ACHN (cell line): ENCODE data around the gene ARHGEF12.

Experiments used
- DNase-seq: peaks from one replicate; pipeline ENCODE4 v3.0.0-alpha.2; 2015
- in situ Hi-C: cut with HindIII; loops from 2 replicates; pipeline ENCODE4 v1.10.0; 2017; ENCODE audit warnings: low sequenced_read_pairs, low pct_ligation_motif_present, low pct_unique_long_range_greater_than_20kb

ARHGEF12 gene

GRCh38 chr11:120448240-120448639 lies 112.0 kb downstream of the ARHGEF12 start:
- in situ Hi-C loops: no loop called here
- DNase-seq: no peak

DNA sequence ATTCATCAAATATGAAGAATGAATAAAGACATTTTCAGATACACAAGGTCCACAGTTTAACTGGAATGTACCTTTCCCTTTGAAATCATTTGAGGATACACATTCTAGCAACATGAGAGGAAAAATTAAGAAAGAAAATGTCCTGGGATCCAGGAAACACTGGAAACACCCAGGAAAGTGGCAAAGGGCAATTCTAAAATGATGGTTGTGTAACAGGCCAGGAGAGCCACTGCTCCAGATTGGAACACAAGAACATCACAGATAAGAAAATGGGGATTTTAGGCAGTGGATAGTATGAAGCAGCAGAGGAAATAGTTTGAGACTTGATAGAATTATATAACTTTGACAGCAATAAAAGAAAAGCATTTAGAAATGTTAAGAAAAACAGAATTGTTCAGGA lies 119.3 kb downstream of the ARHGEF12 start:
- in situ Hi-C loops: no loop called here
- no peak for DNase-seq

DNA sequence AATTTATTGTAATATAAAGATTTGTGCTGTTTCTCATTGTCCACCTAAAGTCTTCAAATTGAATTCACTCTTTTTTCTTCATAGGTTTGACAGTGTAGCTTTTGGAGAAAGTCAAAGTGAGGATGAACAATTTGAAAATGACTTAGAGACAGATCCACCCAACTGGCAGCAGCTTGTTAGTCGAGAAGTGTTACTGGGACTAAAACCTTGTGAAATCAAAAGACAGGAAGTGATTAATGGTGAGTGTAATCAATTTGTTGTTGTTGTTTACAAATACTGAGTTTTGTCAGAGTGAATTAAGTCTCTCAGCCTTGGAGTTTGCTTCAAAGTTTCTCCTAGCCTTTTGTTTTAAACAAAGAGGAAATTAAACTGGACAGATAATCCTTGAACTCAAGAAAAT lies 121.8 kb downstream of the ARHGEF12 start:
- DNase-seq: no peak
- in situ Hi-C loops: no loop called here

DNA sequence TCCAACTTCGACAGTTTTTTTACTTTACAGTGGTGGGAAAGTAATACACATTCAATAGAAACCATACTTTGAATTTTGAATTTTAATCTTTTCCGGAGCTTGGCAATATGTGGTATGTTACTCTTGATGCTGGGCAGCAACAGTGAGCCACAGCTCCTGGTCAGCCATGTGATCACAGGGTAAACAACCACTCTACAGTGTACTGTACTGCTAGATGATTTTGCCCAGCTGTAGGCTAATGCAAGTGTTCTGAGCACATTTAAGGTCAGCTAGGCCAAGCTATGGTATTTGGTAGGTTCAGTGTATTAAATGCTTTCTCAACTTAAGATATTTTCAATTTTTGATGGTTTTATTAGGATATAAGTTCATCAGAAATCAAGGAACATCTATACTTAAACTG lies 126.6 kb downstream of the ARHGEF12 start:
- DNase-seq: no peak
- in situ Hi-C loops: no loop called here

DNA sequence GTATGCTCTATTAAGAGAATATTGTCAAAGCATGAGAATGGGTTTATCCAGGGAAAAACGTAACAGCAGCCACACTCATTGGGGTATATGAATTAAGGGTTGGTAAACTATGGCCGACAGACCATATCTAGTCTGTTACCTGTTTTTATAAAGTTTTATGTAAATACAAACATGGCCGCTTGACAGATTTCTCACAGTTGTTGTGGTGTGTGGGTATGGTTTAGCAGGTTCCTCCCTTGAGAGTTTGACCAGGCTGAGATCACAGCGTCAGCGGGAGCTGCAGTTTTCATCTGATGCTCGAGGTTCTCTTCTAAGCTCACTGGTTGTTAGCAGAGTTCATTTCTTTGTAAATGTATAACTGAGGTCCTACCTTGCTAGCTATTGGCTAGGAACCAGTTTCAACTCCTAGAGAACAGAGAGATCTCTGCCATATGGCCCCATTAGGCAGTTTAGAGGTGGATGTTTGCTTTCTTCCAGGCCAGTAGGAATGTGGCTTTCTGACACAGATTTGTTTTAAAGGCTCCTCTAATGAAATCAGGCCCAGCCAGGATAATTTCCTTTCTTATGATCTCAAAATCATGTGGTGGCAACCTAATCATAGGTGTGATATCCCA lies 129.8 kb downstream of the ARHGEF12 start:
- in situ Hi-C loops: no loop called here
- DNase-seq: no peak

- DNase-seq: no peak
- in situ Hi-C loops: no loop called here
Observed at GRCh38 chr11:120467627-120468026, 131.4 kb downstream of the ARHGEF12 start.

GRCh38 chr11:120471131-120471530 lies 134.9 kb downstream of the ARHGEF12 start:
- DNase-seq: peak; percentile 4

GRCh38 chr11:120471994-120472393 lies 135.8 kb downstream of the ARHGEF12 start:
- in situ Hi-C loops: no loop called here
- no peak for DNase-seq

More at GRCh38 chr11:120471131-120471530, 134.9 kb downstream of the ARHGEF12 start:
- in situ Hi-C loops: no loop called here

DNA sequence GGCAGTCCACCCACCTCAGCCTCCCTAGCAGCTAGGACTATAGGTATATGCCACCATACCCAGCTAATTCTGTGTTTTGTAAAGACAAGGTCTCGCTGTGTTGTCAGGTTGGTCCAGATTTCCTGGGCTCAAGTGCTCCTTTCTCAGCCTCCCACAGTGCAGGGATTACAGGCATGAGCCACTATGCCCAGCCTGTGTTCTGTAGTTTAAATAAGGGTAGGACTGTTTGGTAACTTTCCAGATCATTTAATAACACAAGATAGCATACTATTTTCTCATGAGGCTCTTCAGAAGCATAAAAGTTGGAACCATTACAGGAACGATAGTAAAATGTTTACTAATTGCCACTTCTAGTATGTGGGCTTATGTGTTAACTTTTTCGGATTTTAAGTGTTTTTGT lies 137.3 kb downstream of the ARHGEF12 start:
- DNase-seq: no peak
- in situ Hi-C loops: no loop called here

DNA sequence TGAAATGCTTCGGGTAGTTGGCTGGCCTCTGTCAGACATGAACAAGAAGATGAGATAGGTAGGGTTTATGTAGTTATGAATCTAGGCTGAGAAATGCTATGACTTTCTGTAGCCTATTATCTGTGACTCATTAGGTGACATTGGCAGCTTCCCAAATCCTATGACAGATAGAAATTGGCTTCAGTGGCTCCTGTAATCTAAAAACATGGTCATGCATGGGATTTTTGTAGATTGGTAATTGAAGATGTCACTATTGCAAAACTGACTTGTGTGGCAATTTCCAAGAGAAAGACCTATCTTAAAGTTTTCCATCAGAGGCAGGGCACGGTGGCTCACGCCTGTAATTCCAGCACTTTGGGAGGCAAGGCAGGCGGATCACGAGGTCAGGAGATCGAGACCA lies 145.9 kb downstream of the ARHGEF12 start:
- in situ Hi-C loops: no loop called here
- DNase-seq: no peak

DNA sequence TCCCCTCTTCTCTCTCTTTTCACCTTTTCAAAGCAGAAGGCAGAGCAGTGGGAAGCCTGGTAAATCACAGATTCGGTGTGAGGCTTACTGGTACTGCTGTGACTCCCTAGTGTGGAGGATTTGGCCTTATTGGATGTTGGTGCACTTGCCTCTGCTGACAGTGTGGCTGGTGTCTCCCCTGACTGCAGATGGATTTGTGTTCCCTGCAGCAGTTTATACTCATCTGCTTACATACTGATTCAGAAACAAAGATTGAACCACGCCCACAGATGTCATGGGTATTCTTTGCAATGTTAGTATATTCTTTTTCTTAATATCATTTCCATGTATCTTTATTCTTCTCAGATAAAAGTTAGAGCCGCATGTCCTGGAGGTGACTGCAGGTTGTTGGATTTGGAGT lies 148.5 kb downstream of the ARHGEF12 start:
- no peak for DNase-seq
- in situ Hi-C loops: no loop called here

- no peak for DNase-seq
- in situ Hi-C loops: no loop called here
Observed at GRCh38 chr11:120486138-120486537, 149.9 kb downstream of the ARHGEF12 start.

DNA sequence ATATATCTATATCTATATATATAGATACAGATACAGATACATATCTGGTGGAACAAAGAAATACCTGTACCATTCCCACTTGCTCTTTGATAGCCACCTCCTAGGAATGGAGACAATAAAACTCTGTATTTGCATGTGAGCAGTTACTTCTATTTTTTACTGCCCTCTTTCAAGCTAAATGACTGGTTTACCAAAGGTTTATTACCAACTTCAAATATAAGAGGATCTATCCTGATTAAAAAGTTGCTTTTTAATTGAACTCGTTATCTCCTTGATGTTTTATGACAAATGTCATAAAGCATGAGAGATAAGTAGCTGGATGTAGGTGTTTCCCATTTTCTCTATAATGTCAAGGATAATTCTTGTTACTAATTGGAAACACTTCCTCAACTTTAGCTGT lies 153.6 kb downstream of the ARHGEF12 start:
- no peak for DNase-seq
- in situ Hi-C loops: no loop called here

GRCh38 chr11:120492486-120492885 lies 156.3 kb downstream of the ARHGEF12 start:
- DNase-seq: no peak
- in situ Hi-C loops: no loop called here

DNA sequence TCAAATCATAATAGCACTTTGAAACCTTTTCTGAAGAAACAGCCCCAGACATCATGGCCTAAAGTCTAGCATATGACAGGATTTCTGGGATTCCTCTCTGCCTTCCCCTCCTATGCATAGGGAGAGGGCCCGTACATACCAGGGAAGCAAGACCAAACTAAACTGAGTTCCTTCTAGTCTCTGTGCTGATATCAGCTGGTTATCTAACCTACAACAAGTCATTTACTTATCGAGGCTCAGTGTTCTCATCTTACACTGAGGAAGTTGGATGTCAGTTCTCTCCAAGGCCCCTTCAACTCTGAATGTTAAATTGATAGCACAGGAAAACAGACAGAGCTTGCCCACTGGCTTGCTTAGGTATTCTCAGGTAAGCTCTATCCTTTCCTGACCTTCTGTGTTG lies 158.4 kb downstream of the ARHGEF12 start:
- in situ Hi-C loops: no loop called here
- no peak for DNase-seq

DNA sequence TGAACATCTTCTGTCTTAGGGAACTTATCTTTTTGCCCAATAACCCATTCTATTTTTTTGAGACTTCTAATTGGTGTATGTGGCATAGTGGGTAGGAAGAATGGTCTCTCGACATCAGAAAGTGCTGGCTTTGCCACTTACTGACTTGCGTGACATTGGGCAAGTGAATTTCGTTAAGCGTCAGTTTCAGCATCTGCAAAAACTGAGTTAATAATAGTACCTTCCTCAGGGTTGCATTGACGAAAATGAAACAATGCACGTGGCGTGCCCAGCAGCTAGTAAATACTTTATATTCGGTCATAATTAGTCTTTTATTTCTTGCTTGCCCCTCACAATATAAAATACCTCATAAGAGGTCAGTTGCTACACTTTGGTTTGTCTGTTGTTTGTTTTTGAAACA lies 162.9 kb downstream of the ARHGEF12 start:
- DNase-seq: no peak
- in situ Hi-C loops: no loop called here

GRCh38 chr11:120499859-120500258 lies 163.6 kb downstream of the ARHGEF12 start:
- in situ Hi-C loops: no loop called here
- no peak for DNase-seq

- DNase-seq: no peak
- in situ Hi-C loops: no loop called here
Observed at GRCh38 chr11:120500414-120501071, 164.3 kb downstream of the ARHGEF12 start.

GRCh38 chr11:120501440-120501839 lies 165.2 kb downstream of the ARHGEF12 start:
- in situ Hi-C loops: no loop called here
- no peak for DNase-seq

GRCh38 chr11:120501976-120502755 lies 166.0 kb downstream of the ARHGEF12 start:
- in situ Hi-C loops: no loop called here
- no peak for DNase-seq
